Measurements from ENCODE around the gene RIPPLY3.
"Not testable (repeated sequence)": the region's sequence is repeated elsewhere in the genome, so short reads cannot be mapped to it uniquely, and the experiment has no call there.

The RIPPLY3 gene

GRCh38 chr21:36994501-36995158 lies 11.9 kb upstream of the RIPPLY3 start:
- H3K4me3 ChIP-seq: no peak overlapping the region
- H3K36me3 ChIP-seq: no peaks in the 10 kb centered on the region
- peaks cover 0 to 14% of the 10 kb centered on the region in 2 donors for H3K27me3 ChIP-seq
- no peak for TF ChIP-seq CTCF (IDR thresholded peaks at IDR 0.05)
- DNase-seq: no peak
- H3K9me3 ChIP-seq: no peaks in the 10 kb centered on the region
- intact Hi-C loops (cut with DNase I; ENCODE audit: low total_unique reads): loop anchor here (5.0 to 10.0 kb wide), 2 partner anchors 57 to 80 kb away; partner anchors contain the start of genes PIGP and TTC3
- peaks cover 0 to 7% (median 3%) of the 10 kb centered on the region in 4 donors for H3K4me1 ChIP-seq
- no peak overlapping the region for H3K27ac ChIP-seq

- H3K9me3 ChIP-seq, H3K4me3 ChIP-seq, H3K27ac ChIP-seq, H3K36me3 ChIP-seq, H3K4me1 ChIP-seq, DNase-seq: not testable (repeated sequence)
- intact Hi-C loops (cut with DNase I; ENCODE audit: low total_unique reads): loop anchor here (10.0 kb wide), 1 partner anchor 80 kb away; the partner anchor contains the start of genes PIGP and TTC3
- peaks cover 0 to 14% of the 10 kb centered on the region in 2 donors for H3K27me3 ChIP-seq
Measured at GRCh38 chr21:36995285-36995684, 11.2 kb upstream of the RIPPLY3 start.

- Histone ChIP-seq H3K4me3 (no peak overlapping the region), H3K9me3 (no peaks in the 10 kb centered on the region), H3K27me3 (peaks cover 0 to 4% of the 10 kb centered on the region in 2 donors), H3K36me3 (no peaks in the 10 kb centered on the region), H3K27ac (no peak overlapping the region), H3K4me1 (no peaks in the 10 kb centered on the region)
- no peak for TF ChIP-seq CTCF (IDR thresholded peaks at IDR 0.05)
- intact Hi-C loops (cut with DNase I; ENCODE audit: low total_unique reads): loop anchor here (10.0 kb wide), 1 partner anchor 75 kb away; the partner anchor contains the start of genes PIGP and TTC3
- no peak for DNase-seq
Measured at GRCh38 chr21:36999131-36999898, 7.2 kb upstream of the RIPPLY3 start.

GRCh38 chr21:37000381-37000780 lies 6.1 kb upstream of the RIPPLY3 start:
- Histone ChIP-seq H3K9me3 (no peaks in the 10 kb centered on the region), H3K4me3 (no peak overlapping the region), H3K27ac (no peak overlapping the region), H3K36me3 (no peaks in the 10 kb centered on the region), H3K4me1 (no peaks in the 10 kb centered on the region), H3K27me3 (peaks cover 0 to under 1% of the 10 kb centered on the region in 2 donors)
- no peak for TF ChIP-seq CTCF (IDR thresholded peaks at IDR 0.05)
- no peak for DNase-seq
- intact Hi-C loops (cut with DNase I; ENCODE audit: low total_unique reads): no loop called here

GRCh38 chr21:37001441-37001840 lies 5.1 kb upstream of the RIPPLY3 start:
- DNase-seq: no peak
- H3K27me3 ChIP-seq: peaks cover 0 to 11% of the 10 kb centered on the region in 2 donors
- H3K36me3 ChIP-seq: no peaks in the 10 kb centered on the region
- H3K4me1 ChIP-seq: peaks cover 0 to 8% (median 6%) of the 10 kb centered on the region in 4 donors
- no peak for TF ChIP-seq CTCF (IDR thresholded peaks at IDR 0.05)
- intact Hi-C loops (cut with DNase I; ENCODE audit: low total_unique reads): no loop called here
- no peaks in the 10 kb centered on the region for H3K9me3 ChIP-seq
- H3K4me3 ChIP-seq: no peak overlapping the region
- no peak overlapping the region for H3K27ac ChIP-seq

- H3K4me3 ChIP-seq; H3K27ac ChIP-seq; DNase-seq; intact Hi-C loops (cut with DNase I; ENCODE audit: low total_unique reads); H3K36me3 ChIP-seq; H3K9me3 ChIP-seq: not testable (repeated sequence)
- H3K4me1 ChIP-seq: peaks cover 0 to 17% (median 14%) of the 10 kb centered on the region in 4 donors
- H3K27me3 ChIP-seq: peaks cover 0 to 25% of the 10 kb centered on the region in 2 donors
Measured at GRCh38 chr21:37002851-37003250, 3.7 kb upstream of the RIPPLY3 start.

- H3K36me3 ChIP-seq; DNase-seq; H3K9me3 ChIP-seq; intact Hi-C loops (cut with DNase I; ENCODE audit: low total_unique reads); H3K4me3 ChIP-seq; H3K27ac ChIP-seq: not testable (repeated sequence)
- peaks cover 0 to 17% (median 14%) of the 10 kb centered on the region in 4 donors for H3K4me1 ChIP-seq
- peaks cover 0 to 35% of the 10 kb centered on the region in 2 donors for H3K27me3 ChIP-seq
Measured at GRCh38 chr21:37003917-37004316, 2.6 kb upstream of the RIPPLY3 start.

All from tibial artery (tissue), 4 donors.